Stimulated activated CD4-positive, alpha-beta T cell treated with anti-CD3 and anti-CD28 coated beads, Interleukin-15, amount 100 ng/mL, for 1 hour (primary cell): Measurements from ENCODE around the gene NUTF2.
"Not testable (repeated sequence)": the region's sequence is repeated elsewhere in the genome, so short reads cannot be mapped to it uniquely, and the experiment has no call there.

ENCODE experiments used
- DNase-seq, 2 donors: peaks; one replicate each; pipeline ENCODE4 v3.0.0-alpha.2; 2020; ENCODE audit warnings: low read depth in 1 of 2, low spot score in 1 of 2

The NUTF2 gene

DNA sequence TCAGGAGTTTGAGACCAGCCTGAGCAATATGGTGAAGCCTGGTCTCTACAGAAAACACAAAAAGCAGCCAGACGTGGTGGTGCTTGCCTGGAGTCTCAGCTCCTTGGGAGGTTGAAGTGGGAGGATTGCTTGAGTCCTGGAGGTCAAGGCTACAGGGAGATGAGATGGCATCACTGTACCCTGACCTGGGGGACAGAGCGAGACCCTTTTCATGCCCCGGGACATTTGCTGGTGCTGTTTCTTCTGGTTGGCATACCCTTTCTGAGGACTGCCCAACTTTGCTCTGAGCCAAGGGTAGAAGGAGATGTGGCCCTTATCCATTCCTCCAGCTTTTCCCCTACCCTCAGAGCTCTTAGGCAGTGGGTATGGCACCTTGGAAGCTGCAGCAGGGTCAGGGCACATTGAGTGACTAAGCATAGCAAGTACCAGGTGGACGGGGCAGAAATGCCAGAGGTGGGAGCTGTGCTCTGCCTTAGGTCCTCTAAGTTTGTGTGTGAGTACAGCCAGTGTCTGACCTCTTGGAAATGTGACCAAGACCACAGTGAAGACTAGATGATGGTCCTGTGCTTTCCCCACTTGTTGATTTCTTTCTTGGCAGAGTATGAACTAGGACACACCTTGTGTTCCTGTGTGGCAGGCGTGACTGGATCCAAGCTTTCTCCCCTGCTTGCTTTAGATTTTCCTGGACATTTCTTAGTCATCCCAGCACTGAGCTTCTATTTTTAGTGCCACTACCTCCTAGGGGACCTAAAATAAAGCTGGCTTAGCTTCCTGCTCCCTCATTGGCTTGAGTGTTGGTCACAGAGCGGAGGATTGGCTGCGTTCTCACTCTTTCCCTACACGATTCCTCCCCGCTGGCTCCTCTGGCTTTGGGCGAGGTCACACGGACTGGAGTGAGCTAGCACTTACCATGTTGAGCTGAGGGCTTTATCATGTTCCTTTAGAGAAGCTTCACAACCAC lies 16.2 kb downstream of the NUTF2 start:
- no peak for DNase-seq

GRCh38 chr16:67864044-67864443 lies 17.3 kb downstream of the NUTF2 start:
- DNase-seq: not testable (repeated sequence)

- no peak for DNase-seq
Observed at GRCh38 chr16:67864594-67864993, 17.9 kb downstream of the NUTF2 start.

DNA sequence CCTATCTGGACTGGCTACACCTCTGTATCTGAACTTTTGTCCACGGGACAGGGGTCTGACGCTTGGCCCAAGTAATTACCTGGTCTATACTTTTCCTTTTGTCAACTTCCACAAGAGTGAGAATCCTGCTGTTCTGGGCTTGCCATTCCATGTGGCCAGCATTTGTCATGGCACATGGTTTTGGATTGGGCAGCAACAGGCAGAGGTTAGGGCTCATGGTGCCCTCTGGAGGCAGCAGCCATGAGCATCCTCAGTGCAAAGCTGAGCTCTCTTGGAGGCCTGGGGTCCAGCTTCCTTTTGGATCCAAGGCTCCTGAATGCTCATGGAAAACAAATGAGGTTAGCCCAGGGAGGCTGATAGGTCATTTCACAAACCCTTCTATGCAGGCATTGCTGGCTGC lies 18.6 kb downstream of the NUTF2 start:
- no peak for DNase-seq

GRCh38 chr16:67868290-67868689 lies 21.6 kb downstream of the NUTF2 start:
- no peak for DNase-seq

- DNase-seq: no peak
Observed at GRCh38 chr16:67869653-67870052, 22.9 kb downstream of the NUTF2 start.

- DNase-seq: no peak
Observed at GRCh38 chr16:67871256-67871655, 24.5 kb downstream of the NUTF2 start.

GRCh38 chr16:67872131-67872630 lies 25.4 kb downstream of the NUTF2 start:
- no peak for DNase-seq

GRCh38 chr16:67872631-67873434 lies 26.1 kb downstream of the NUTF2 start, which contains the start of gene EDC4:
Gene EDC4, plus strand, starts transcription at chr16:67873052. Its CDS starts 210 bp downstream, at chr16:67873262.
- peak; percentile 81 to 84 for DNase-seq

- DNase-seq: no peak
Observed at GRCh38 chr16:67873435-67874370, 27.0 kb downstream of the NUTF2 start.

DNA sequence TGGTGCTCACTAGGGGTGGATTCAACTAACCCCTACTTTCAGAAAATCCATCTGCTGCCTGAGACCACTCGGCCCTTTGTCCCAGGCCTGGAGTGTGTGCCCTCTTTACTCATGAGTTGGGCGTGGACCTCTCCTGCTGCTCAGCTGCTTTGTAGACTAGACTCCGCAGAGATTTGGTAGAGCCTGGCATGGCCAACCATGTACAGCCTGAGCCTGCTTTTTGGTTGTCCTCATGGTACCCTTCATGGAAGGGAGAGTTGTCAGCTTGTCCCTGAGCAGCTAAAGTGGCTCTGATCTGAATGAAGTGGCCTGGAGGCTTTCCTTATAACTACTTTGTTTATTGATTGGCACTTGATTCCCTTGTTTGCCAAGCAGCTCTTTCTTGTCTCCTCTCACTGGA lies 27.6 kb downstream of the NUTF2 start:
- DNase-seq: no peak

GRCh38 chr16:67877064-67877463 lies 30.3 kb downstream of the NUTF2 start:
- no peak for DNase-seq

DNA sequence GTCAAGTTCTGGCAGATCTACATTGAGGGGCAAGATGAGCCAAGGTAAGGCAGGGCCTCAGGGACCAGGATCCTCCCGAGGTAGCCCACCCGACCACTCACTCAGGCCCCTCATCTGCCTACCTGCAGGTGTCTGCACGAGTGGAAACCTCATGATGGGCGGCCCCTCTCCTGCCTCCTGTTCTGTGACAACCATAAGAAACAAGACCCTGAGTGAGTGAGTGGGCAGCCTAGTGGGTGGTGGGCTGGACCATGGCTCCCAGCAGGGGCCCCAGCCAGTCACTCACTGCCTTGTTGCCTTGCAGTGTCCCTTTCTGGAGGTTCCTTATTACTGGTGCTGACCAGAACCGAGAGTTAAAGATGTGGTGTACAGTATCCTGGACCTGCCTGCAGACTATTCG lies 31.5 kb downstream of the NUTF2 start:
- no peak for DNase-seq

GRCh38 chr16:67878846-67879245 lies 32.1 kb downstream of the NUTF2 start:
- no peak for DNase-seq

DNA sequence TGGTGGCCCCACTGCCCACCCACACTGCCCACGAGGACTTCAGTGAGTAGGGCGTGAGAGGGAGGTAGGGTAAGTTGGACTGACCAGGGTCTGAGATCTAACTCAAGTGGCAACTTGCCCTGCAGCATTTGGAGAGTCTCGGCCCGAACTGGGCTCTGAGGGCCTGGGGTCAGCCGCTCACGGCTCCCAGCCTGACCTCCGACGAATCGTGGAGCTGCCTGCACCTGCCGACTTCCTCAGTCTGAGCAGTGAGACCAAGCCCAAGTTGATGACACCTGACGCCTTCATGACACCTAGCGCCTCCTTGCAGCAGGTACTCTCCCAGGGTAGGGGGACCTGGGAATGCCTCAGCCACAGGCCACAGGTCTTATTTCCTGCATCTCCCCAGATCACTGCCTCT lies 32.7 kb downstream of the NUTF2 start:
- no peak for DNase-seq

GRCh38 chr16:67879936-67880335 lies 33.2 kb downstream of the NUTF2 start:
- DNase-seq: no peak

DNA sequence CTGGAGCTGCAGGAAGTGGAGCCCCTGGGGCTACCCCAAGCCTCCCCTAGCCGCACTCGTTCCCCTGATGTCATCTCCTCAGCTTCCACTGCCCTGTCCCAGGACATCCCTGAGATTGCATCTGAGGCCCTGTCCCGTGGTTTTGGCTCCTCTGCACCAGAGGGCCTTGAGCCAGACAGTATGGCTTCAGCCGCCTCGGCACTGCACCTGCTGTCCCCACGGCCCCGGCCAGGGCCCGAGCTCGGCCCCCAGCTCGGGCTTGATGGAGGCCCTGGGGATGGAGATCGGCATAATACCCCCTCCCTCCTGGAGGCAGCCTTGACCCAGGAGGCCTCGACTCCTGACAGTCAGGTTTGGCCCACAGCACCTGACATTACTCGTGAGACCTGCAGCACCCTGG lies 33.9 kb downstream of the NUTF2 start:
- DNase-seq: no peak

DNA sequence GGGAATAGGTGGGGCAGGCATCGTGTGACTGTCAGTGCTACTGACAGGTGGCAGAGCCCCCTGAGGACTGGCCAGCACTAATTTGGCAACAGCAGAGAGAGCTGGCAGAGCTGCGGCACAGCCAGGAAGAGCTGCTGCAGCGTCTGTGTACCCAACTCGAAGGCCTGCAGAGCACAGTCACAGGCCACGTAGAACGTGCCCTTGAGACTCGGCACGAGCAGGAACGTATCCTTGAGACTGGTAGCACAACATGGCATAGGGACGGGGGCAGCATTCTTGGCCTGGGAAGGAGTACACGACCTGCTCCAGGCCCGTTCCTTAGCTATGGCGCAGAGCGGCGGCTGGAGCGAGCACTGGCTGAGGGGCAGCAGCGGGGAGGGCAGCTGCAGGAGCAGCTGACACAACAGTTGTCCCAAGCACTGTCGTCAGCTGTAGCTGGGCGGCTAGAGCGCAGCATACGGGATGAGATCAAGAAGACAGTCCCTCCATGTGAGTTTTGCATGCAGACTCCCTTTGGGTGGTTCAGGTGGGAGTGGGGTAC lies 35.0 kb downstream of the NUTF2 start:
- DNase-seq: no peak

DNA sequence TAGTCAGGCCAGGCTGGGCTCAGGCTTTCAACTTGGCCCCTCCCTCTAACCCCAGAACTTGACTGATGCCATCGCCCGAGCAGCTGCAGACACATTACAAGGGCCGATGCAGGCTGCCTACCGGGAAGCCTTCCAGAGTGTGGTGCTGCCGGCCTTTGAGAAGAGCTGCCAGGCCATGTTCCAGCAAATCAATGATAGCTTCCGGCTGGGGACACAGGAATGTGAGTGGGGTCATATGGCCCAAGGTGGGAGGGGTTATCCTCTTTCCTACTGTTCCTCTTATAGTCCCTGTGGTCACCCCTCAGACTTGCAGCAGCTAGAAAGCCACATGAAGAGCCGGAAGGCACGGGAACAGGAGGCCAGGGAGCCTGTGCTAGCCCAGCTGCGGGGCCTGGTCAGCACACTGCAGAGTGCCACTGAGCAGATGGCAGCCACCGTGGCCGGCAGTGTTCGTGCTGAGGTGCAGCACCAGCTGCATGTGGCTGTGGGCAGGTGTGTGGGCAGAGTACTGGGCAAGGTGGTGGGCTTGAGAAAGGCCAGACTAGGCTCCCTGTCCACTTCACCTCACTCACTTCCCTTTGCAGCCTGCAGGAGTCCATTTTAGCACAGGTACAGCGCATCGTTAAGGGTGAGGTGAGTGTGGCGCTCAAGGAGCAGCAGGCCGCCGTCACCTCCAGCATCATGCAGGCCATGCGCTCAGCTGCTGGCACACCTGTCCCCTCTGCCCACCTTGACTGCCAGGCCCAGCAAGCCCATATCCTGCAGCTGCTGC lies 35.8 kb downstream of the NUTF2 start:
- no peak for DNase-seq
